IPS-18a (cell line): ENCODE measurements around the gene FGFR1OP2.

Experiments
- H3K27ac ChIP-seq: one replicate; pipeline ENCODE4 v1.5.1; 2013; ENCODE audit warnings: low read length
- H3K27me3 ChIP-seq: one replicate; pipeline ENCODE4 v1.6.1; 2013; ENCODE audit warnings: mild to moderate bottlenecking, low read length; ENCODE audit not compliant: control insufficient read depth, insufficient read depth
- H3K36me3 ChIP-seq: one replicate; pipeline ENCODE4 v1.6.1; 2013; ENCODE audit warnings: low read depth, low read length; ENCODE audit not compliant: control insufficient read depth
- H3K4me1 ChIP-seq: one replicate; pipeline ENCODE4 v1.6.1; 2013; ENCODE audit warnings: low read depth, low read length; ENCODE audit not compliant: control insufficient read depth
- H3K4me3 ChIP-seq: one replicate; pipeline ENCODE4 v1.5.1; 2013; ENCODE audit warnings: low read length
- H3K9ac ChIP-seq: one replicate; pipeline ENCODE4 v1.6.1; 2013; ENCODE audit warnings: mild to moderate bottlenecking, low read length, moderate library complexity
- H3K9me3 ChIP-seq: one replicate; pipeline ENCODE4 v1.6.1; 2013; ENCODE audit warnings: low read depth, low read length; ENCODE audit not compliant: control insufficient read depth

Gene FGFR1OP2

DNA sequence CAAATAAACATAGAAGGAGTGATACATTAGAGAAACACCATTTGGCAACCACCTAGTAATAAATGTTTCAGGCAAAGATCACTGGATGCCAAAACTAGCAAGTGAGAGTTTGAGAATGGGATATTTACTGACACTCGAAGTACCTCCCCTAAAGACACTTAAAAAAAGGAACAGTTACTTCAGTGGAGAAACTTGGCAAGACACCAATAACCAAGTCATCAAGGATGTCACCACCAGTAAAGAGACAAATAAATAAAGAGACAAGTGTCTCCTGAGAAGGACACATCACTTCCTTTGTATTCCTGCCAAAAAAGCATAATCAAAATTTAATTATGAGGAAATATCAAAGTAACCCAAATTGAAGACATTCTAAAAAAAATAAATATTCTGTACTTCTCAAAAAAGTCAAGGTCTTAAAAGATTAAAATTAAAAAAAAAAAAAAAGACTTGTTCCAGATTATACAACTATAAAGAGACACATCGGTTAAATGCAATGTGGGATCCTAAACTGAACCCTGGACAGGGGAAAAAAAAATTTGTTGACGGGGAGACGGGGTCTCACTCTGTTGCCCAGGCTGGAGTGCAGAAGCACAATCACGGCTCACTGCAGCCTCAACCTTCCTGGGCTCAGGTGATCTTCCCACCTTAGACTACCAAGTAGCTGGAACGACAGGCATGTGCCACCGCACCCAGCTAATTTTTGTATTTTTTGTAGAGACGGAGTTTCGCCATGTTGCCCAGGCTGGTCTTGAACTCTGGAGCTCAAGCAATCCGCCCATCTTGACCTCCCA, 49.6 kb downstream of the FGFR1OP2 start:
- no peak overlapping the region for H3K27ac ChIP-seq
- H3K27me3 ChIP-seq: no peaks in the 10 kb centered on the region
- H3K4me3 ChIP-seq: no peak overlapping the region
- peaks cover 4% of the 10 kb centered on the region for H3K36me3 ChIP-seq
- H3K9ac ChIP-seq: no peak overlapping the region
- no peaks in the 10 kb centered on the region for H3K4me1 ChIP-seq
- H3K9me3 ChIP-seq: no peaks in the 10 kb centered on the region

DNA sequence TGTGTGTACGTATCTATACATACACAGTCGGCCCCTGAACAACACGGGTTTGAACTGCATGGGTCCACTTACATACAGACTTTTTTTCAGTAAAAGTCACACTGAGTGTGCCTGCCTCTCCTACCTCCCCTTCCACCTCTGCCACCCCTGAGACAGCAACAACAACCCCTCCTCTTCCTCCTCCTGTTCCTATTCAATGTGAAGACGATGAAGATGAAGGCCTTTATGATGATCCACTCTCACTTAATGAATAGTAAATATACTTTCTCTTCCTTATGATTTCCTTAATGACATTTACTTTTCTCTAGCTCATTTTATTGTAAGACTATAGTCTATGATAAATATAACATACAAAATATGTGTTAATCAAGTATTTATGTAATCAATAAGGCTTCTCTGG, 50.4 kb downstream of the FGFR1OP2 start:
- Histone ChIP-seq H3K9me3 (no peaks in the 10 kb centered on the region), H3K27ac (no peak overlapping the region), H3K36me3 (peaks cover 4% of the 10 kb centered on the region)

DNA sequence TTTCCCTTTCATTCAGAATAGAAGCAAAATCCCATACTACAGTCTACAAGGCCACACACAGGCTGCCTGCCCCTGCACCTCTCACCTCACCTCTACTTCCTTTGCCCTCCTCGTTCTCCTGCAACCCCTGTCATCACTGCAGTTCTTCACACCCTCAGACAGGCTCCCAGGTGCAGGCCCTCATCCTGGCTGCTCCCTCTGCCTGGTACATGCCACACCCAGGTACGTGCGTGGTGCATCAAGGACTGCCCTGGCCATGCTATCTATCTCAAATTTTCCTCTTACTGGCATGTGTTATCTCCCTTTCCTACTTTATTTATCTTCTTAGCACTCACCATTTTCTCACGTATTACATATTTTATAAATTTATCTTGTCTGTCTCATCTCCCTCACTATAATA, 51.6 kb downstream of the FGFR1OP2 start:
- Histone ChIP-seq H3K9me3 (no peaks in the 10 kb centered on the region), H3K27ac (no peak overlapping the region), H3K27me3 (no peaks in the 10 kb centered on the region), H3K9ac (no peak overlapping the region), H3K36me3 (peaks cover 6% of the 10 kb centered on the region), H3K4me1 (no peaks in the 10 kb centered on the region), H3K4me3 (no peak overlapping the region)

More for the DNA sequence above, 50.4 kb downstream of the FGFR1OP2 start:
- H3K27me3 ChIP-seq: no peaks in the 10 kb centered on the region
- H3K4me1 ChIP-seq: no peaks in the 10 kb centered on the region
- no peak overlapping the region for H3K9ac ChIP-seq
- H3K4me3 ChIP-seq: no peak overlapping the region

DNA sequence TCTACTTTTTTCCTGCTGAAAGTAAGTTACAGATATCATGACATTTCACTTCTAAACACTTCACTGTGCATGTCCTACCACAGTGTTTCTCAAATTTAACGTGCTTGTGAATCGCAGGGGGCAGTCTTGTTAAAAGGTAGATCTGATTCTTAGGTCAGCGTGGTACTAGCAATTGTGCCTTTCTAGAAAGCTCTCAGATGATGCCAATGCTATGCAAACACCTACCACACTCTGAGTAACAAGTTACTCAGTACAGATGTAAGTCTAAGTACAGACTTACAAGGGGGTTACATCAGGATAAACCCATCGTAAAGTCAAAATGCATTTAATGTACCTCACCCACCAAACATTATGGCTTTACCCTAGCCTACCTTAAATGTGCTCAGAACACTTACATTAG, 53.6 kb downstream of the FGFR1OP2 start:
- Histone ChIP-seq H3K9me3 (no peaks in the 10 kb centered on the region), H3K27ac (no peak overlapping the region), H3K9ac (no peak overlapping the region), H3K4me1 (no peaks in the 10 kb centered on the region), H3K36me3 (peaks cover 17% of the 10 kb centered on the region), H3K4me3 (no peak overlapping the region), H3K27me3 (no peaks in the 10 kb centered on the region)

DNA sequence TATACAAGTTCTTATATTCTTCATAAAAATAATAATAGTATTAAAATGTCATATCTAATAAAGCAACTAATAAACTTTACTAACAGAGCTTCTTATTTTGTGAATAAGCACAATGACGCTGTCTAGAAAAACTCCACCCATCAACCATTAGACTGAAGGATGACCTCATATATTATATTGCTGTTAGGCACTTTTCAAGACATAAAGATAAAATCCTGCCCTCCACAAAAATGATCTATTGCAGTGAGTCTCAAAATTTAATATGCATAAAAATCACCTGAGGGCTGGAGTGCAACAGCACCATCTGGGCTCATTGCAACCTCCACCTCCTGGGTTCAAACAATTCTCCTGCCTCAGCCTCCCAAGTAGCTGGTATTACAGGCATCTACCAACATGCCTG, 55.8 kb downstream of the FGFR1OP2 start:
- Histone ChIP-seq H3K4me1 (no peaks in the 10 kb centered on the region), H3K27ac (no peak overlapping the region), H3K27me3 (no peaks in the 10 kb centered on the region), H3K9me3 (no peaks in the 10 kb centered on the region), H3K36me3 (peaks cover 13% of the 10 kb centered on the region), H3K9ac (no peak overlapping the region), H3K4me3 (no peak overlapping the region)

DNA sequence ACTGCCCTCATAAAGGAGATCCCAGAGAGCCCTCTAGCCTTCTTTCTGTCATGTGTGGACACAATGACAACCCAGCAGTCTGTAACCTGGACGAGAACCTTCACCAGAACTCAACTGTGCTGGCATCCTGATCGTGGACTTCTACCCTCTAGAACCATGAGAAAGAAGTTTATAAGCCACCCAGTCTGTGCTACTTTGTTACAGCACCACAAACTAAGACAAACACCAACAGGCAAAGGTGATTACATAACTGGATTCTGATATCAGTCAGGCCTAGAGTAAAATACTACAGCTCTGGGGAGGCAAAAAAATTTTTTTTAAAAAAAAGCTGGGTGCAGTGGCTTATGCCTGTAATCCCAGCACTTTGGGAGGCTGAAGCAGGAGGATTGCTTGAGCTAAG, 57.4 kb downstream of the FGFR1OP2 start:
- no peak overlapping the region for H3K9ac ChIP-seq
- H3K4me3 ChIP-seq: no peak overlapping the region
- H3K36me3 ChIP-seq: peaks cover 16% of the 10 kb centered on the region
- H3K9me3 ChIP-seq: no peaks in the 10 kb centered on the region
- H3K27ac ChIP-seq: no peak overlapping the region
- no peaks in the 10 kb centered on the region for H3K27me3 ChIP-seq
- no peaks in the 10 kb centered on the region for H3K4me1 ChIP-seq

DNA sequence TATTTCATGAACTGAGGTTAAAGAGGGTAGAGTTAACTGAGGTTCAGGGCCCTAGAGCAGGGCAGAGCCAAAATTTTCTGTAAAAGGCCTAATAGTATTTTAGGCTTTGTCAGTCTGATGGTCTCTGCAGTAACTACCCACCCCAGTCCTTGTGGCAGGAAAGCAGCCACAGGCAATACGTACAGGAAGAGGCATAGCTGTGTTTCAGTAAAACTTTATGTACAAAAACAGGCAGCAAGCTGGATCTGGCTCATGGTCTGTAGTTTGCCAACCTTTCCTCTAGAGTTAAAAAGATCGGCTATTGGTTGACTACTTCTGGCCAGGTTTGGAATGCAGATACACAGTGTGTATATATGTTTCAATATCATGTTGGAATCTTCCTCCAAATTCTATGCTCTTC, 58.7 kb downstream of the FGFR1OP2 start:
- no peak overlapping the region for H3K9ac ChIP-seq
- peaks cover 16% of the 10 kb centered on the region for H3K36me3 ChIP-seq
- no peaks in the 10 kb centered on the region for H3K4me1 ChIP-seq

DNA sequence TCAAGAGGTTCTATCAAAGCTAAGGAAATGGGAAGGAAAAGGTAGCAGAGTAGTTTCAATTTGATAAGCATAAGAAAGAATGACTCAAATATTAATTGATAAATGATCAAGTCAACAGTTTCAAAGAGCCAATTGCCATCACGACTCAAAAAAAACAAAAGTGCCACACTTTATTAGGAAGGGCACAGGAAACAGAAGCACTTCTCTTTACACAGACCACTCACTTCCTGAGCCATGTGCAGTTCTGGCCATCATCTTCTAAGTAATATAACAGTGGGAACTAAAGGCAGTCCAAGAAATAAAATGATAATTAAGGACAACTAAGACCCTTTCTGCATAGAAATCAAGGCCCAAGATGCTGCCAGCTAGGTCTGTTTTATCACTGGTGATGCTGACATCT, 62.7 kb downstream of the FGFR1OP2 start:
- Histone ChIP-seq H3K9ac (no peak overlapping the region), H3K36me3 (peaks cover 6% of the 10 kb centered on the region), H3K27me3 (no peaks in the 10 kb centered on the region), H3K9me3 (no peaks in the 10 kb centered on the region), H3K27ac (no peak overlapping the region), H3K4me3 (no peak overlapping the region), H3K4me1 (no peaks in the 10 kb centered on the region)

More for the DNA sequence above, 58.7 kb downstream of the FGFR1OP2 start:
- H3K4me3 ChIP-seq: no peak overlapping the region
- H3K27me3 ChIP-seq: no peaks in the 10 kb centered on the region
- H3K27ac ChIP-seq: no peak overlapping the region
- no peaks in the 10 kb centered on the region for H3K9me3 ChIP-seq

DNA sequence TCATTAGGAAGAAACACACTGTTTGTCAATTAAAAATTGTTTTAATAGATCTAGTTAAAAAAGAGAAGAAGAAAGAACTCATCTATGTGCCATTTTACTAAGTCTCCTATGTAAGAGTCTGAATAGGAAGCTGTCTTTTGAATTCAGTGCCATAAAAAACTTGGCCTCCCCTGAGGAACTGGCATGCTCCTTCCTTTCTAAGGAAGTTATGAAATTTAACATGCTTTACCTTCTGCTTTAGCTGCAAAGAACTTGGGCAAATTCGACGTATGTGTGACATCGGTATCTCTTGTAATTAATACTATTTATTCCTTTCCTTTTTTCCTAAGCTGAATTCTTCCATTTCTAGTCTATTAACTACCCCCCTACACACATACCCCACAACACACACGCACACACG, 63.4 kb downstream of the FGFR1OP2 start:
- no peak overlapping the region for H3K9ac ChIP-seq

DNA sequence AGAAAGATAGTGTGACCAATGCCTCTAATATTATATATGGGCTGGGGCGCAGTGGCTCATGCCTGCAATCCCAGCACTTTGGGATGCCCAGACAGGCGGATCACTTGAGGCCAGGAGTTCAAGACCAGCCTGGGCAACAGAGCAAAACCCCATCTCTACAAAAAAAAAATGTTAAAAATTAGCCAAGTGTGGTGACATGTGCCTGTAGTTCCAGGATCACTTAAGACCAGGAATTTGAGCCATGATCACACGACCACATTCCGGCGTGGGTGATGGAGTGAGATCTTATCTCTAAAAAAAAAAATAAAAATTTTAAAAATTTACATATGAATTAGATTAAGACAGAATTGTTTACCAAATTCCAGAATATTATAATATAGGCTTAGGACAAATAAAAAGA, 63.9 kb downstream of the FGFR1OP2 start:
- Histone ChIP-seq H3K4me3 (no peak overlapping the region), H3K27ac (no peak overlapping the region), H3K36me3 (peaks cover 3% of the 10 kb centered on the region), H3K9me3 (no peaks in the 10 kb centered on the region), H3K4me1 (no peaks in the 10 kb centered on the region), H3K9ac (no peak overlapping the region), H3K27me3 (no peaks in the 10 kb centered on the region)

More for the DNA sequence above, 63.4 kb downstream of the FGFR1OP2 start:
- H3K9me3 ChIP-seq: no peaks in the 10 kb centered on the region
- no peaks in the 10 kb centered on the region for H3K27me3 ChIP-seq
- H3K27ac ChIP-seq: no peak overlapping the region
- H3K4me3 ChIP-seq: no peak overlapping the region
- H3K36me3 ChIP-seq: peaks cover 4% of the 10 kb centered on the region
- no peaks in the 10 kb centered on the region for H3K4me1 ChIP-seq

DNA sequence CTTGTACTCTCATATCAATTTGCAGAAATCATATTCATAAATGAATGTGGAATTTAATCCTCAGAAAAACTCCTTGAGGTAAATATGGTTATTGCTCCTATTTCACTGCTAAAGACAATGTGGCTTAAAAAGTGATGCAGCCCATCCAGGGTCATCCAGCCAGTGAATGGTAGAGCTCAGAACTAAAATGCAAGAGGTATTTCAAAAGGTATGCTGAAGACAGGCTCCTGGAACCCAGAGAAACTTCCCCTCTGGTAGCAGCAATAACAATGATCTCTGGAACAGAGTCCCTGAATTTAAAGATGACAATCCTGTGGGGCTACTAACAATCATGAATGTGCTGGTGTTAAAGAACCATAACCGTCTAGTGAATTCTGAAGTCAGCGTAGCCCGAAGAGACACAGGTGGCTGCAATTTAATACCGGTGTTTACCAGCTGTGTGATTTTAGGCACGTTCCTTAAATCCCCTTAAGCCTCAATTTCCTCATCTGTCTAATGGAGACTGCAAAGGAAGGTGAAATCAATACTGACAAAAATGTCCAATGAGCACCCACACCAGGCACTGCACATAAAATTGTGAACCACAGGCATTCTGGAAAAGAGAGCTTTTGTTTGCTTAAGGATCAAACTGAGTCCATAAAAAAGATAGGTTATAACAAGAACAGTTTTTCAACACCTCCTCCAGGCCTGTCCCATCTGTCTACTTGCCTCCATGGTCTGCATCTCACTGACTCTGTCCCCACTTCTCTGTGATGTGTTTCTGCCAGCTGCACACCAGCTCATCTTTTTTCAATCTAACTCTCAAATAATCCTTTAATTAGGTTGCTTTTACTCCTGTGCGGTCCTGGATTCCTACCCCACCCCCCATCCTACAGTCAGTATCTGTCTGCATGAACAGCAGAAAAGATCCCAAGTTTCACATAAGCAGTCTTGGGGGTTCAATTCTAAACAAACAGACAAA, 65.4 kb downstream of the FGFR1OP2 start:
- Histone ChIP-seq H3K9me3 (no peaks in the 10 kb centered on the region), H3K27ac (no peak overlapping the region), H3K4me3 (no peak overlapping the region), H3K4me1 (no peaks in the 10 kb centered on the region), H3K9ac (no peak overlapping the region), H3K27me3 (no peaks in the 10 kb centered on the region), H3K36me3 (peaks cover 3% of the 10 kb centered on the region)
